A673 (cell line): ENCODE results near the gene MGAT4A. TPM values are rescaled to one million over a fixed set of nuclear protein-coding genes. Genes with fewer than 3 reads are reported as not detected.

Experiments
- BruUV-seq: library from RNA; stranded (reverse); fragments of 400-500 nt; replicated peaks from 2 replicates; lab custom pipeline; 2021; lab: Mats Ljungman, UMichigan
- CTCF ChIA-PET: fragments of 300-600 bp; sonication (Branson Sonifier 250); formaldehyde crosslinking; loops from one replicate; lab custom pipeline; 2022; ENCODE audit warnings: antibody characterized with exemption; lab: Charles Lee
- POLR2A ChIA-PET: fragments of 300-600 bp; sonication (Branson Sonifier 250); formaldehyde crosslinking; loops from one replicate; lab custom pipeline; 2022; ENCODE audit warnings: antibody characterized with exemption; ENCODE audit not compliant: low non-redundant PET; lab: Charles Lee
- DNase-seq: peaks from one replicate; pipeline ENCODE4 v3.0.0-alpha.2; 2015; ENCODE audit warnings: low spot score
- H3K27ac ChIP-seq: fragments of 200-600 bp; sonication (generic); 2 replicates; pipeline ENCODE4 v1.5.1; 2016; ENCODE audit warnings: mixed run types, low read depth, mild to moderate bottlenecking, mixed read lengths, antibody characterized with exemption, low read length; ENCODE audit not compliant: poor library complexity, severe bottlenecking
- H3K27me3 ChIP-seq: fragments of 200-600 bp; sonication (generic); replicated peaks from 2 replicates; pipeline ENCODE4 v1.6.1; 2017; ENCODE audit warnings: mixed run types, low read depth, mild to moderate bottlenecking, mixed read lengths, antibody characterized with exemption, low read length; ENCODE audit not compliant: insufficient read depth, poor library complexity
- H3K36me3 ChIP-seq: fragments of 200-600 bp; sonication (generic); 2 replicates; pipeline ENCODE4 v1.6.1; 2016; ENCODE audit warnings: mixed run types, mild to moderate bottlenecking, mixed read lengths, antibody characterized with exemption, low read length; ENCODE audit not compliant: insufficient read depth, poor library complexity, severe bottlenecking
- H3K4me1 ChIP-seq: fragments of 200-600 bp; sonication (generic); 2 replicates; pipeline ENCODE4 v1.6.1; 2017; ENCODE audit warnings: mixed run types, mild to moderate bottlenecking, mixed read lengths, antibody characterized with exemption, low read length; ENCODE audit not compliant: insufficient read depth, poor library complexity, severe bottlenecking
- H3K4me3 ChIP-seq: fragments of 200-600 bp; sonication (generic); 2 replicates; pipeline ENCODE4 v1.5.1; 2016; ENCODE audit warnings: low read depth, mixed run types, mild to moderate bottlenecking, mixed read lengths, low read length; ENCODE audit not compliant: poor library complexity, severe bottlenecking
- H3K9me3 ChIP-seq: fragments of 200-600 bp; sonication (generic); 2 replicates; pipeline ENCODE4 v1.6.1; 2016; ENCODE audit warnings: mixed run types, low read depth, mild to moderate bottlenecking, mixed read lengths, antibody characterized with exemption, low read length; ENCODE audit not compliant: poor library complexity, severe bottlenecking
- CTCF ChIP-seq: fragments of 300-800, 200-600 bp; sonication (generic); conservative IDR thresholded peaks from 2 replicates; pipeline ENCODE4 v1.5.1; 2017; ENCODE audit warnings: low read depth, mild to moderate bottlenecking, antibody characterized with exemption, low read length, moderate library complexity, mixed read lengths
- EZH2 ChIP-seq: fragments of 200-600 bp; sonication (generic); IDR thresholded peaks from 2 replicates; pipeline ENCODE4 v1.6.1; 2017; ENCODE audit warnings: borderline replicate concordance, low read depth, mild to moderate bottlenecking, mixed read lengths, antibody characterized with exemption, low read length; ENCODE audit not compliant: poor library complexity, severe bottlenecking
- intact Hi-C: fragments of 100-400 bp; cut with micrococcal nuclease; formaldehyde crosslinking; loops from one replicate; pipeline ENCODE4 v1.10.0; 2022; ENCODE audit not compliant: unreplicated experiment
- total RNA-seq: library from RNA; stranded (reverse); gene quantifications from 2 replicates; pipeline ENCODE4 v1.2.3, GENCODE V29; 2021

Gene MGAT4A
- total RNA-seq, 1 experiment from 2014 or later: 0.09 TPM

GRCh38 chr2:98676742-98677141 lies 54.2 kb downstream of the MGAT4A start:
- no TSS peak for BruUV-seq
- no peaks in the 10 kb centered on the region for H3K27me3 ChIP-seq
- CTCF ChIA-PET: no interaction called here

GRCh38 chr2:98674233-98674964 lies 56.5 kb downstream of the MGAT4A start:
- no peaks in the 10 kb centered on the region for H3K9me3 ChIP-seq
- no TSS peak for BruUV-seq
- no peak for DNase-seq
- H3K27me3 ChIP-seq: no peaks in the 10 kb centered on the region
- H3K4me3 ChIP-seq: no peak overlapping the region
- ChIA-PET POLR2A (no interaction called here), CTCF (no interaction called here)
- no peaks in the 10 kb centered on the region for H3K4me1 ChIP-seq
- no peak for TF ChIP-seq EZH2
- no peak for TF ChIP-seq CTCF
- intact Hi-C loops: no loop called here
- H3K27ac ChIP-seq: no peak overlapping the region
- no peaks in the 10 kb centered on the region for H3K36me3 ChIP-seq

More at GRCh38 chr2:98676742-98677141, 54.2 kb downstream of the MGAT4A start:
- Histone ChIP-seq H3K4me1 (no peaks in the 10 kb centered on the region), H3K4me3 (no peak overlapping the region), H3K9me3 (no peaks in the 10 kb centered on the region), H3K36me3 (no peaks in the 10 kb centered on the region), H3K27ac (no peak overlapping the region)
- DNase-seq: no peak
- TF ChIP-seq EZH2 (no peak), CTCF (no peak)
- POLR2A ChIA-PET: no interaction called here
- intact Hi-C loops: no loop called here

DNA sequence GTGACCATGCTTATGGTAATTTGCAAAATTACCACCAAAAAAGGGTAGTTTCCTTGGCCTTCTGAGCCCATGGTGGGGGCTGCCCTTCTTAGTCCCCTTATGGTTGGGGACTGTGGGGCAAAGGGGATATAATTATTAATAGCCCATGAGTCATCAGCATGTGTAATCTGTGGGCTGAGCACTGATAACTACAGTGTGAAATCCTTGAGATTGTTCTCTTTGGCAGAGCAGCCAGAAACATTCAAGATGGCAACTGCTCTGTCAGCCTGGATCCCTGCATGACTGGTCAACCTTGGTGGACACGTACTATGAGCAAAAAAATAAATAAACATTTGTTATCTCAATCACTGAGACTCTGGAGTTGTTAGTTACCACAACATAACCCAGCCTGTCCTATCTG lies 61.3 kb downstream of the MGAT4A start:
- H3K9me3 ChIP-seq: no peaks in the 10 kb centered on the region
- H3K4me3 ChIP-seq: no peak overlapping the region
- intact Hi-C loops: no loop called here
- ChIA-PET POLR2A (no interaction called here), CTCF (no interaction called here)
- DNase-seq: no peak
- H3K27ac ChIP-seq: no peak overlapping the region
- H3K27me3 ChIP-seq: no peaks in the 10 kb centered on the region
- no peaks in the 10 kb centered on the region for H3K36me3 ChIP-seq
- BruUV-seq: no TSS peak
- H3K4me1 ChIP-seq: no peaks in the 10 kb centered on the region
- TF ChIP-seq CTCF (no peak), EZH2 (no peak)
